H1 (cell line): Measurements from ENCODE around the gene TSKU. TPM values are rescaled to one million over a fixed set of nuclear protein-coding genes. Genes with fewer than 3 reads are reported as not detected.

Experiments
- CTCF ChIA-PET: fragments of 300-600 bp; sonication (Branson Sonifier 250); formaldehyde crosslinking; loops from one replicate; lab custom pipeline; 2021; ENCODE audit not compliant: partially characterized antibody; lab: Charles Lee
- POLR2A ChIA-PET: fragments of 300-600 bp; sonication (Branson Sonifier 250); formaldehyde crosslinking; loops from one replicate; lab custom pipeline; 2021; ENCODE audit warnings: inconsistent platforms; ENCODE audit not compliant: partially characterized antibody; lab: Charles Lee
- DNase-seq, 2 experiments: peaks; one replicate each; pipeline versions ENCODE4 v3.0.0 to v3.0.0-alpha.2; 2010 to 2022; ENCODE audit warnings: low spot score in 2 of 2, low read depth in 1 of 2, mixed read lengths in 1 of 2
- FAIRE-seq: peaks from 2 replicates; lab custom pipeline; 2011; peaks lifted over from hg19 to GRCh38; lab: Jason Lieb, UNC
- H2AFZ ChIP-seq: 2 replicates; pipeline ENCODE4 v1.8.1; 2012; ENCODE audit warnings: low read length, inconsistent platforms
- H2AK5ac ChIP-seq: 2 replicates; pipeline ENCODE4 v1.6.1; 2013; ENCODE audit warnings: low read depth, low read length
- H2BK120ac ChIP-seq: replicated peaks from 2 replicates; pipeline ENCODE3; 2013; ENCODE audit warnings: low read depth, low read length, inconsistent platforms
- H2BK12ac ChIP-seq: 2 replicates; pipeline ENCODE4 v1.6.1; 2013; ENCODE audit warnings: low read depth, low read length
- H2BK15ac ChIP-seq: 2 replicates; pipeline ENCODE4 v1.6.1; 2013; ENCODE audit warnings: low read length
- H2BK20ac ChIP-seq: 2 replicates; pipeline ENCODE4 v1.6.1; 2013; ENCODE audit warnings: low read length
- H2BK5ac ChIP-seq: 2 replicates; pipeline ENCODE4 v1.6.1; 2013; ENCODE audit warnings: low read depth, low read length
- H3K14ac ChIP-seq: 2 replicates; pipeline ENCODE4 v1.6.1; 2013; ENCODE audit warnings: inconsistent platforms; ENCODE audit not compliant: insufficient read length
- H3K18ac ChIP-seq: 2 replicates; pipeline ENCODE4 v1.6.1; 2013; ENCODE audit warnings: low read length; ENCODE audit errors: extremely low read depth
- H3K23ac ChIP-seq: 2 replicates; pipeline ENCODE4 v1.6.1; 2013; ENCODE audit warnings: inconsistent platforms; ENCODE audit not compliant: insufficient read length
- H3K23me2 ChIP-seq: 2 replicates; pipeline ENCODE4 v1.6.1; 2013; ENCODE audit warnings: low read depth, low read length
- H3K27ac ChIP-seq: 2 replicates; pipeline ENCODE4 v1.6.1; 2011; ENCODE audit warnings: low read depth, low read length, inconsistent platforms
- H3K27me3 ChIP-seq, 4 experiments: replicated peaks in 1 of 4; 1 replicate in 1 of 4; 2 replicates in 3 of 4; pipeline versions ENCODE4 v1.6.1 to v1.8.1; 2011 to 2013; ENCODE audit warnings: low read length in 3 of 4, mild to moderate bottlenecking in 3 of 4, inconsistent platforms in 2 of 4, mixed read lengths in 2 of 4, moderate library complexity in 1 of 4; ENCODE audit not compliant: control insufficient read depth in 3 of 4, insufficient read depth in 3 of 4; ENCODE audit errors: extremely low read depth in 1 of 4
- H3K36me3 ChIP-seq, 4 experiments: 2 replicates each; pipeline versions ENCODE4 v1.6.1 to v1.8.1; 2011 to 2013; ENCODE audit warnings: mild to moderate bottlenecking in 4 of 4, low read length in 3 of 4, moderate library complexity in 2 of 4, control low read depth in 1 of 4, inconsistent platforms in 1 of 4; ENCODE audit not compliant: insufficient read depth in 4 of 4, control insufficient read depth in 2 of 4
- H3K4ac ChIP-seq: replicated peaks from 2 replicates; pipeline ENCODE3; 2013; ENCODE audit warnings: low read length, low read depth, mixed read lengths, inconsistent platforms; ENCODE audit not compliant: insufficient read length
- H3K4me1 ChIP-seq, 4 experiments: replicated peaks in 1 of 4; 1 replicate in 1 of 4; 2 replicates in 3 of 4; pipeline versions ENCODE4 v1.6.1 to v1.8.1; 2011 to 2013; ENCODE audit warnings: low read length in 3 of 4, inconsistent platforms in 2 of 4, mixed read lengths in 1 of 4; ENCODE audit not compliant: insufficient read depth in 4 of 4, control insufficient read depth in 3 of 4
- H3K4me2 ChIP-seq, 2 experiments: 2 replicates each; pipeline versions ENCODE4 v1.6.1 to v1.8.1; 2011 to 2013; ENCODE audit warnings: low read depth in 2 of 2, low read length in 2 of 2, control low read depth in 1 of 2, inconsistent platforms in 1 of 2, mild to moderate bottlenecking in 1 of 2; ENCODE audit not compliant: insufficient read depth in 1 of 2
- H3K4me3 ChIP-seq, 4 experiments: fragments of 200-600, 300-600 bp in 1 of 4; sonication (generic), shearing (Covaris generic), sonication (Bioruptor Twin) in 1 of 4; 2 replicates each; pipeline versions ENCODE4 v1.5.1 to v1.8.1; 2011 to 2016; ENCODE audit warnings: low read length in 4 of 4, low read depth in 3 of 4, control low read depth in 2 of 4, inconsistent platforms in 2 of 4, mild to moderate bottlenecking in 2 of 4, mixed read lengths in 1 of 4, moderate library complexity in 1 of 4; ENCODE audit not compliant: insufficient read depth in 2 of 4; ENCODE audit errors: extremely low read depth in 1 of 4
- H3K56ac ChIP-seq: replicated peaks from 2 replicates; pipeline ENCODE3; 2013; ENCODE audit warnings: low read depth, mild to moderate bottlenecking, mixed read lengths, low read length, inconsistent platforms; ENCODE audit not compliant: insufficient read length
- H3K79me1 ChIP-seq: 2 replicates; pipeline ENCODE4 v1.6.1; 2013; ENCODE audit warnings: low read depth, low read length, control low read depth
- H3K79me2 ChIP-seq, 2 experiments: 2 replicates each; pipeline versions ENCODE4 v1.6.1 to v1.8.1; 2012 to 2013; ENCODE audit warnings: low read length in 2 of 2, mild to moderate bottlenecking in 2 of 2, inconsistent platforms in 1 of 2; ENCODE audit not compliant: insufficient read depth in 2 of 2, control insufficient read depth in 1 of 2
- H3K9ac ChIP-seq, 4 experiments: replicated peaks in 1 of 4; 1 replicate in 1 of 4; 2 replicates in 3 of 4; pipeline versions ENCODE4 v1.6.1 to v1.8.1; 2011 to 2013; ENCODE audit warnings: low read depth in 3 of 4, low read length in 3 of 4, control low read depth in 2 of 4, mild to moderate bottlenecking in 2 of 4, moderate library complexity in 2 of 4, inconsistent platforms in 1 of 4; ENCODE audit errors: extremely low read depth in 1 of 4
- H3K9me3 ChIP-seq, 2 experiments: 2 replicates each; pipeline versions ENCODE4 v1.6.1 to v1.8.1; 2012 to 2013; ENCODE audit warnings: mild to moderate bottlenecking in 2 of 2, moderate library complexity in 2 of 2, control low read depth in 1 of 2, inconsistent platforms in 1 of 2, low read depth in 1 of 2, low read length in 1 of 2, mixed read lengths in 1 of 2; ENCODE audit not compliant: insufficient read depth in 2 of 2
- H4K20me1 ChIP-seq, 2 experiments: replicated peaks in 1 of 2; 2 replicates each; pipeline versions ENCODE3 to v1.8.1; 2011 to 2013; ENCODE audit warnings: inconsistent platforms in 2 of 2, low read length in 2 of 2, mild to moderate bottlenecking in 1 of 2; ENCODE audit not compliant: insufficient read depth in 2 of 2, control insufficient read depth in 1 of 2
- H4K5ac ChIP-seq: 2 replicates; pipeline ENCODE4 v1.6.1; 2013; ENCODE audit warnings: low read length, low read depth, mixed read lengths, inconsistent platforms; ENCODE audit not compliant: insufficient read length
- H4K8ac ChIP-seq: 2 replicates; pipeline ENCODE4 v1.8.0; 2013; ENCODE audit warnings: mild to moderate bottlenecking, moderate library complexity, low read length, inconsistent platforms; ENCODE audit not compliant: insufficient read depth; ENCODE audit errors: extremely low read depth
- H4K91ac ChIP-seq: replicated peaks from 2 replicates; pipeline ENCODE3; 2013; ENCODE audit warnings: low read length, mixed read lengths, inconsistent platforms; ENCODE audit not compliant: insufficient read length
- ASH2L ChIP-seq: fragments of 200-600, 300-600 bp; sonication (generic); IDR thresholded peaks from one replicate; pipeline ENCODE4 v1.7.1; 2017; ENCODE audit warnings: low read length
- ATF2 ChIP-seq: IDR thresholded peaks from 2 replicates; pipeline ENCODE4 v1.6.1; 2012; ENCODE audit warnings: low read length, inconsistent platforms
- BACH1 ChIP-seq: IDR thresholded peaks from 2 replicates; pipeline ENCODE4 v1.6.1; 2012; ENCODE audit warnings: low read length, improper control_type of control experiment
- CREB1 ChIP-seq: IDR thresholded peaks from 2 replicates; pipeline ENCODE4 v1.6.1; 2012; ENCODE audit warnings: inconsistent platforms
- CTCF ChIP-seq, 3 experiments: IDR thresholded peaks; 1 replicate in 2 of 3; 2 replicates in 1 of 3; pipeline versions ENCODE4 v1.5.1 to v1.6.1; 2011; ENCODE audit warnings: low read length in 3 of 3, mild to moderate bottlenecking in 3 of 3, inconsistent platforms in 2 of 3, low read depth in 1 of 3, moderate library complexity in 1 of 3; ENCODE audit not compliant: insufficient read depth in 1 of 3; ENCODE audit errors: control extremely low read depth in 1 of 3
- MAX ChIP-seq: IDR thresholded peaks from 2 replicates; pipeline ENCODE4 v1.6.1; 2012; ENCODE audit warnings: inconsistent platforms
- RAD21 ChIP-seq, 2 experiments: IDR thresholded peaks in 1 of 2; conservative IDR thresholded peaks in 1 of 2; 2 replicates each; pipeline ENCODE4 v1.6.1; 2011; ENCODE audit warnings: low read depth in 2 of 2, low read length in 2 of 2, improper control_type of control experiment in 1 of 2, inconsistent platforms in 1 of 2, mild to moderate bottlenecking in 1 of 2, moderate library complexity in 1 of 2
- WGBS, 2 experiments: shearing (Covaris generic) in 1 of 2; methylation state at CpG; one replicate each; pipeline versions ENCODE4 v1.1.6 to v1.1.7; 2013 to 2015; ENCODE audit warnings: low lambda C conversion rate in 2 of 2, mixed read lengths in 2 of 2, inconsistent platforms in 1 of 2, low coverage in 1 of 2, missing lambda C conversion rate in 1 of 2; ENCODE audit not compliant: insufficient replicate concordance in 2 of 2, insufficient coverage in 1 of 2, insufficient read length in 1 of 2; ENCODE audit errors: extremely low coverage in 1 of 2, missing lambda C conversion rate in 1 of 2; 5-methylcytosine and 5-hydroxymethylcytosine counted together
- polyA plus RNA-seq, 7 experiments: library from polyadenylated mRNA; depleted of rRNA in 3 of 7; stranded (reverse) in 5 of 7; unstranded in 2 of 7; fragments of >200 nt in 5 of 7; fragments of 200-250 nt in 2 of 7; gene quantifications; 1 replicate in 5 of 7; 2 replicates in 1 of 7; 4 replicates in 1 of 7; pipeline versions ENCODE4 v1.2.1 to v1.2.3, GENCODE V29; 2011 to 2013; ENCODE audit warnings: missing spikeins in 2 of 7, mixed read lengths in 2 of 7
- total RNA-seq: library from RNA; stranded (reverse); fragmentation: NEBNext Ultra II Directional; extraction: Animal tissue kit (Norgen Biotek cat#: 25700); gene quantifications from 2 replicates; pipeline ENCODE4 v1.2.1, GENCODE V29; 2021

Gene TSKU
- total and polyA plus RNA-seq, 2 of the 8 experiments (the other 6 are each of a cell fraction or from before 2014, with no cell fraction given) = 22.8 to 28.4 TPM

GRCh38 chr11:76807206-76807875, 24.2 kb downstream of the TSKU start:
- POLR2A ChIA-PET = no interaction called here
- Histone ChIP-seq H2BK15ac (no peak overlapping the region), H2AFZ (no peak overlapping the region)
- TF ChIP-seq MAX (no peak; the same call in 1 of the 2 replicates), RAD21 (IDR thresholded peaks at IDR 0.05 in 1 of 2, conservative IDR thresholded peaks at IDR 0.05 in 1 of 2; ENCODE audit: low read depth in 2 of 2, low read length in 2 of 2) (peak; percentile 67 to 70), ATF2 (no peak), CTCF (IDR thresholded peaks at IDR 0.05; ENCODE audit: control extremely low read depth in 1 of 3, insufficient read depth in 1 of 3, low read depth in 1 of 3, low read length in 3 of 3) (peak; percentile 80 to 94 (median 87)), CREB1 (peak; percentile 57), ASH2L (peak; percentile 69), BACH1 (no peak)

More at GRCh38 chr11:76807206-76807875, 24.2 kb downstream of the TSKU start:
- CTCF ChIA-PET = interaction anchor here (0.7 to 5.2 kb wide), 23 partner anchors 10 to 237 kb away, joined by 3 to 47 read pairs (median 4); no protein-coding TSS in a partner anchor
- Histone ChIP-seq H3K27ac (no peak overlapping the region), H3K14ac (no peak overlapping the region), H3K9ac (no peak overlapping the region), H3K4me1 (peaks cover 0 to 4% (median 2%) of the 10 kb centered on the region in 4 experiments; a peak in 2 of 7 replicates), H3K79me2 (no peaks in the 10 kb centered on the region), H3K23ac (no peak overlapping the region), H3K4me3 (no peak overlapping the region), H4K8ac (no peak overlapping the region), H3K23me2 (no peaks in the 10 kb centered on the region), H4K91ac (no peak overlapping the region), H2AK5ac (0 out of 2 replicates have a peak overlapping the region, but pooled peaks have one; percentile 14), H3K18ac (no peak overlapping the region; the same call in 1 of the 2 replicates), H3K4ac (no peak overlapping the region), H3K56ac (no peak overlapping the region), H3K4me2 (no peak overlapping the region), H4K5ac (no peak overlapping the region), H3K79me1 (no peaks in the 10 kb centered on the region), H2BK5ac (no peak overlapping the region), H2BK120ac (no peak overlapping the region), H2BK20ac (no peak overlapping the region; the same call in 1 of the 2 replicates), H4K20me1 (no peaks in the 10 kb centered on the region), H3K27me3 (no peaks in the 10 kb centered on the region; a peak in 1 of 7 replicates), H3K9me3 (no peaks in the 10 kb centered on the region), H3K36me3 (no peaks in the 10 kb centered on the region), H2BK12ac (no peak overlapping the region)
- WGBS, 2 experiments = 31% methylated on average over 19 of the region's 19 CpGs; no CpG with 5 or more reads in 1 of the 2 experiments
- FAIRE-seq = peak; percentile 42
- DNase-seq = peak in 1 of 2 experiments; percentile 98
